Bronchial epithelial cell (primary cell): ENCODE results near the gene IQCH. TPM values are rescaled to one million over a fixed set of nuclear protein-coding genes. Genes with fewer than 3 reads are reported as not detected.
A peak's percentile ranks its signal among the peaks of the same experiment; 100 is the strongest.

Experiments
- DNase-seq: peaks from one replicate; pipeline ENCODE4 v3.0.0-alpha.2; 2010; ENCODE audit warnings: low read depth
- FAIRE-seq: peaks from 2 replicates; lab custom pipeline; 2011; peaks lifted over from hg19 to GRCh38; lab: Jason Lieb, UNC
- H3K27me3 ChIP-seq: 2 replicates; pipeline ENCODE4 v1.5.1; 2011; ENCODE audit warnings: low read length; ENCODE audit not compliant: control insufficient read depth, insufficient read depth
- H3K36me3 ChIP-seq: 2 replicates; pipeline ENCODE4 v1.5.1; 2011; ENCODE audit warnings: low read length; ENCODE audit not compliant: control insufficient read depth, insufficient read depth
- H3K4me3 ChIP-seq: 2 replicates; pipeline ENCODE4 v1.5.1; 2011; ENCODE audit warnings: mild to moderate bottlenecking, low read depth, low read length, control low read depth
- total RNA-seq: library from RNA; depleted of rRNA; stranded (reverse); fragments of >200 nt; gene quantifications from 2 replicates; pipeline ENCODE4 v1.2.1, GENCODE V29; 2014
- TF ChIP-seq, protein P1 (sequence below): IDR thresholded peaks from 2 replicates; pipeline ENCODE4 v1.5.1; 2011; ENCODE audit warnings: mild to moderate bottlenecking, moderate library complexity, low read length, control low read depth, inconsistent platforms; ENCODE audit not compliant: insufficient read depth, severe bottlenecking

Gene IQCH
- total RNA-seq, 1 donor from 2014 or later = 1.1 TPM

DNA sequence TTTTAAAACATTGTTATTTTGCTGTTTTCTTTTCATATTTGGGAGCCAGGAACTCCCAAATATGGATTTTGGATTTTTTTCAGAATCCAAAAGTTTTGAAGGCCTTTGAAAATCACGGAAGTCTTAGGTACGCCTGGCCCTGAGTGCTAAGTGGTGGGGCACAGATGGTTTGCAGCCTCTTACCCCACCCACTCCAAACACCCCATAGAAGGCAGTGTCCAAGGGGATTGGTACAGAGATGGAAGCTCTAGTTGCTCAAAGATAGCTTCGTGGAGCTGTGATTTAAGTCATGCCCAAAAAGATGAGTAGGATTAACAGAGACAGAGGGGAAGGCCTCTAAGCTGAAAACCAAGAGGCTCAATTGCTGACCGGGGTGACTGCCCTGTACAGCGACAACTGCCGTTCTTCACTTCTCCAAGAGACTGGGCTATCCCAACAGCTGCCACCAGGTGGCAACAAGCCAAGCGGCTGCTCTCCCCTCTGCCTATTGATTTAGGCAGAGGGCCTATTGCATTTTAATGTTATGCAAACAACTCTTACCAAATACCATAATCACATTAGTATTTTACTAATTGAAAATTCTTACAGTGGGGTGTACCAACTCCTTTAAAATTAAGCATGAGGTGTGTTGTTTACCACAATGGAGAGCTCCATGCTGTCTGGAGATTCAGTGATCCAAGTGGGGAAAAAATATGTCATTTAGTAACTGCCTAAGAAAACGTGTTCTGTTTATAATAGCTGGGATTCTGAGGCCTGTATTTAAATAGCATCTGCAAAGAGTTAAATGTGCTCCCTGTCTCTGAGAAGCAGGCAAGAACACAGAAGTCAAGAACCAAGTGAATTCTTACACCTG lies 202.3 kb downstream of the IQCH start:
- FAIRE-seq = no peak
- TF ChIP-seq, protein P1, sequence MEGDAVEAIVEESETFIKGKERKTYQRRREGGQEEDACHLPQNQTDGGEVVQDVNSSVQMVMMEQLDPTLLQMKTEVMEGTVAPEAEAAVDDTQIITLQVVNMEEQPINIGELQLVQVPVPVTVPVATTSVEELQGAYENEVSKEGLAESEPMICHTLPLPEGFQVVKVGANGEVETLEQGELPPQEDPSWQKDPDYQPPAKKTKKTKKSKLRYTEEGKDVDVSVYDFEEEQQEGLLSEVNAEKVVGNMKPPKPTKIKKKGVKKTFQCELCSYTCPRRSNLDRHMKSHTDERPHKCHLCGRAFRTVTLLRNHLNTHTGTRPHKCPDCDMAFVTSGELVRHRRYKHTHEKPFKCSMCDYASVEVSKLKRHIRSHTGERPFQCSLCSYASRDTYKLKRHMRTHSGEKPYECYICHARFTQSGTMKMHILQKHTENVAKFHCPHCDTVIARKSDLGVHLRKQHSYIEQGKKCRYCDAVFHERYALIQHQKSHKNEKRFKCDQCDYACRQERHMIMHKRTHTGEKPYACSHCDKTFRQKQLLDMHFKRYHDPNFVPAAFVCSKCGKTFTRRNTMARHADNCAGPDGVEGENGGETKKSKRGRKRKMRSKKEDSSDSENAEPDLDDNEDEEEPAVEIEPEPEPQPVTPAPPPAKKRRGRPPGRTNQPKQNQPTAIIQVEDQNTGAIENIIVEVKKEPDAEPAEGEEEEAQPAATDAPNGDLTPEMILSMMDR = peak; percentile 93
- peak; percentile 56 for DNase-seq
- no peak overlapping the region for H3K4me3 ChIP-seq
- no peaks in the 10 kb centered on the region for H3K27me3 ChIP-seq
- H3K36me3 ChIP-seq = no peaks in the 10 kb centered on the region

DNA sequence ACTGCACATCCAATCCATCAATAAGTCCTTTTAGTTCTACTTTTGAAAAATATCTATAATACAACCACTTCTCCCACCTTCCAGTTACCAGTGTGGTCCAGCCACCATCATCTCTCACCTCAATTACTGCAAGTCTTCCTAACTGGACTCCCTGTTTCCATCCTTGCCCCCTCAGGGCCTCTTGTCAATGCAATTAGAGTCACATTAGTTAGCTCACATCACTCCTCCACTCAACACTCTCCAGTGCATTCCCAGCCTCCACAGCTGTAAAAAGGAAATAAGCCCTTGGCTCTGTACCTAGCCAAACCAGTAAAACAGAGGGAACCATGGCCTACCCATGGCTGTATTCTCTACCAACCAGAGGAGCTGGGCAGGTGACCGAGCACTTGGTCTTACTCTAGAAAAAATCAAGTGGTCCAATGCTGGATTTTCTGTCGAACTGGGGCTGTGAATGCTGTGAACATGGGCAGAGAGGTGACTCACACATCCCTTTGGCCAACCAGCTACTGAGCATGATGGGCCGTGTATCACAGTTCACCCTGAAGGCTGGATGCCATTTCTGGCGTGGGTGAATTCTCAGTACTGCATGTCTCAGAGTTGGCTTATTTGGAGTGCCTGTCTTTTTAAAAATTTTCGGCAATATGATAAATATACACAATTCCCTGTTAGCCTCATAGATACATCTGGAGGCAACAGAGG lies 203.9 kb downstream of the IQCH start:
- DNase-seq = no peak
- FAIRE-seq = no peak
- H3K27me3 ChIP-seq = no peaks in the 10 kb centered on the region

DNA sequence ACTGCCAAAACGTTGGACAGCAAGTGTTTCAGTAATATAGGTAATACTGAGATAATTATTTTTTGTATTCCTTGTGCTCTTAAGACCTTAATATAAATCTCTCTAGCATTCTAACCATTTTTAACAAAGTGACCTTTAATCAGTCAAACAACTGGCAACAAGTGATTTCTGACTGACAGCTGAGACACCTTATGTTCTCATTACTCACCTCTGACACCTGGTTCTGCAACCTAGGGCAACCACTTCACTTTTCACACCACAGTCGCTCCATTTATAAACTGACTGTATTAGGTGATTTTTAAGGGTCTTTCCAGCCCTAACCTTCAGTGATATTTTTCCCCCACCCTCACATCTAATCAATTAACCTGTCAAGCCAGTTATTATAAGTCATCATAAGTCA lies 205.9 kb downstream of the IQCH start:
- no peak for DNase-seq
- no peak for FAIRE-seq
- Histone ChIP-seq H3K4me3 (no peak overlapping the region), H3K36me3 (no peaks in the 10 kb centered on the region), H3K27me3 (no peaks in the 10 kb centered on the region)
- TF ChIP-seq, protein P1 = no peak

More for the DNA sequence above, 203.9 kb downstream of the IQCH start:
- Histone ChIP-seq H3K4me3 (no peak overlapping the region), H3K36me3 (no peaks in the 10 kb centered on the region)
- TF ChIP-seq, protein P1 = no peak

DNA sequence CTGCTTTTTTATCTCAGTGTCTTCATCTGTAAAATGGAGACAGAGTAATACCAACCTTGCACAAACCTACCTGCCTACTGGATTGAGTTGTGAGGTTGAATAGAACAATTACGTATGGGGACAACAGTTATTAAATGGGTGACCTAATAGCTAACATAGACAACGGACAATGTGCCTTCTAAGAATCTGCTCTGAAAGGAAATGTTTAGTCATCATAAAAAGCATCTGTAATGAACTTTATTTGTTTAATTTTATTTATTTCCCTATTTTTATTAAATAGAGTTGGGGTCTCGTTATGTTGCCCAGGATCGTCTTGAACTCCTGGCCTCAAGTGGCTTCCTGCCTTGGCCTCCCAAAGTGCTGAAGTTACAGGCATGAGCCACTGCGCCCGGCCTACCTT lies 207.1 kb downstream of the IQCH start:
- no peak for FAIRE-seq
- DNase-seq = no peak
- no peaks in the 10 kb centered on the region for H3K36me3 ChIP-seq
- H3K27me3 ChIP-seq = no peaks in the 10 kb centered on the region
- H3K4me3 ChIP-seq = no peak overlapping the region
- TF ChIP-seq, protein P1 = no peak

DNA sequence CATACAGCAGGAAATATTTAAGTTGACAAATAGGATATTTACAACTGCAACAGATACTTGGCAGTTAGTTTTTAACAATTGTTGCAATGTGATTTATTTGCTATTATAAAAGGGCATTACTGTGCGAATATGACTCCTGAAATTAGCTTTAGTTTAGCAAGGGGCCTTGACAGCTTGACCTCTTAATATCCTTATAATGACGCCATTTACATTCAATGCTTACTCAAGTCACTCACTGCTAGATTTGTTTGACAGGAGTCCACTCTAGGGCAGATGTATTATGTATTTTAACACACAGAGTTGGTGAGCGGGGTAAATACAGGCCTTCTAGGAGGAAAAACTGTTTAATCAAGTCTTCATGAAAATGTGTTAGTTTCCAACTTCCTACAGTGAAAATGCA lies 208.3 kb downstream of the IQCH start:
- TF ChIP-seq, protein P1 = no peak

More for the DNA sequence above, 208.3 kb downstream of the IQCH start:
- Histone ChIP-seq H3K27me3 (no peaks in the 10 kb centered on the region), H3K36me3 (no peaks in the 10 kb centered on the region), H3K4me3 (no peak overlapping the region)
- DNase-seq (no peak), FAIRE-seq (no peak)
